MM.1S (cell line): ENCODE data around the gene CNBP.

Experiments
- DNase-seq: peaks from one replicate; pipeline ENCODE4 v3.0.0-alpha.2; 2015
- H2AFZ ChIP-seq: fragments of 300-600 bp; sonication (generic); 2 replicates; pipeline ENCODE4 v1.6.0; 2016; ENCODE audit warnings: antibody characterized with exemption, low read length
- H3F3A ChIP-seq: fragments of 300-600 bp; sonication (generic); 2 replicates; pipeline ENCODE4 v1.6.1; 2016; ENCODE audit warnings: mild to moderate bottlenecking, antibody characterized with exemption, low read length, moderate library complexity, mixed read lengths; ENCODE audit not compliant: insufficient read depth
- H3K27ac ChIP-seq: fragments of 300-600 bp; sonication (generic); 2 replicates; pipeline ENCODE4 v1.5.1; 2016; ENCODE audit warnings: mild to moderate bottlenecking, low read length
- H3K27me3 ChIP-seq: fragments of 300-600 bp; sonication (generic); replicated peaks from 2 replicates; pipeline ENCODE4 v1.6.0; 2016; ENCODE audit warnings: low read length; ENCODE audit not compliant: insufficient read depth
- H3K36me3 ChIP-seq: fragments of 300-600 bp; sonication (generic); replicated peaks from 2 replicates; pipeline ENCODE4 v1.6.1; 2016; ENCODE audit warnings: mild to moderate bottlenecking, low read length, mixed read lengths; ENCODE audit not compliant: insufficient read depth
- H3K4me1 ChIP-seq: fragments of 300-600 bp; sonication (generic); 2 replicates; pipeline ENCODE4 v1.6.1; 2016; ENCODE audit warnings: low read length, mixed read lengths
- H3K4me2 ChIP-seq: fragments of 300-600 bp; sonication (generic); 2 replicates; pipeline ENCODE4 v1.6.0; 2016; ENCODE audit warnings: low read depth, low read length
- H3K4me3 ChIP-seq: fragments of 300-600 bp; sonication (generic); 2 replicates; pipeline ENCODE4 v1.5.1; 2016; ENCODE audit warnings: low read length, mixed read lengths
- H3K79me2 ChIP-seq: fragments of 300-600 bp; sonication (generic); 2 replicates; pipeline ENCODE4 v1.6.1; 2016; ENCODE audit warnings: mixed run types, low read length, mixed read lengths
- H3K9ac ChIP-seq: fragments of 300-600 bp; sonication (generic); 2 replicates; pipeline ENCODE4 v1.6.1; 2016; ENCODE audit warnings: low read length, mixed read lengths
- H3K9me2 ChIP-seq: fragments of 300-600 bp; sonication (generic); replicated peaks from 2 replicates; pipeline ENCODE4 v1.6.1; 2016; ENCODE audit warnings: mild to moderate bottlenecking, low read length, mixed read lengths; ENCODE audit not compliant: insufficient read depth
- H3K9me3 ChIP-seq: fragments of 300-600 bp; sonication (generic); replicated peaks from 2 replicates; pipeline ENCODE4 v1.6.1; 2016; ENCODE audit warnings: mild to moderate bottlenecking, low read length, mixed read lengths; ENCODE audit not compliant: insufficient read depth
- H4K20me1 ChIP-seq: fragments of 300-600 bp; sonication (generic); 2 replicates; pipeline ENCODE4 v1.6.1; 2016; ENCODE audit warnings: mild to moderate bottlenecking, low read length, moderate library complexity, mixed read lengths; ENCODE audit not compliant: insufficient read depth
- EZH2 ChIP-seq: fragments of 300-600 bp; sonication (generic); optimal IDR thresholded peaks from 2 replicates; pipeline ENCODE3; 2017; ENCODE audit warnings: low read depth, mild to moderate bottlenecking, antibody characterized with exemption, low read length, mixed read lengths
- EZH2phosphoT487 ChIP-seq: fragments of 300-600 bp; sonication (generic); IDR thresholded peaks from 2 replicates; pipeline ENCODE4 v1.6.1; 2018; ENCODE audit warnings: antibody characterized with exemption, low read length
- TF ChIP-seq, protein P1 (sequence below): fragments of 300-600 bp; sonication (generic); IDR thresholded peaks from 2 replicates; pipeline ENCODE4 v1.5.1; 2016; ENCODE audit warnings: antibody characterized with exemption, low read length, mixed read lengths

The CNBP gene

DNA sequence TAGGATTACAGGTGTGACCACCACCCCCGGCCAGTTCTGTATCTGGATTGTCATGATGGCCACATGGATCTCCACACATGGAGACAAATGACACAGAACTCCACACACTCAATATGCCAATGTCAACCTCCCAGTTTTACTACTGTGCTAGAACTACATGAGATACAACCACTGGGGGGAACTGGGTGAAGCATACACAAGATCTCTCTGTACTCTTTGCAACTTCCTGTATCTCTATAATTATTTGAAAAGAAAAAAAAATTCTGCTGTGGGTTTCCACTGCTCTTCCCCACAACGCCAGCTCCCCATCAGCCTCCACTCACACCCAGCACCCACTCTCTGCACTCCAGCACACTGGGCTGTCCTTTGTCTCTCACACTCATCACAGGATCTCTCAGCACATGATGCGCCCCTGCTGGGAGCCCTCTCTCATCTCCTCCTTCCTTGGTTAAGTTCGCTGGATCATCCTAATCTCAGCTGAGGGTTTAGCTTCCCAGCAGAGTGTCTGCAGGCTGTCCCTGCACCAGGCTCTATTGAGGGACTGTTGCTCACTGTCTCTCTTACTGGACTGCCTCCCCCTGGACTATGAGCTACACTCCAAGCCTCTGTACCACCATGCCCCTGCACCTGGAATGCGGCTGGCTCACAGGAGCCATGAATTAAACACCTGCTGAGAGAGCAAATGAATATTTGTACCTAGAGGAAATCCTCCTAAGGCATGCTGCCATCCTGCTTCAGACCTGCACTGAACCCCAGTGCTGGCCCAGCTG lies 51.4 kb downstream of the CNBP start:
- H3K4me2 ChIP-seq, result no peak overlapping the region
- no peaks in the 10 kb centered on the region for H3K4me1 ChIP-seq
- DNase-seq, result no peak
- TF ChIP-seq EZH2 (no peak), EZH2phosphoT487 (no peak)
- TF ChIP-seq, protein P1, sequence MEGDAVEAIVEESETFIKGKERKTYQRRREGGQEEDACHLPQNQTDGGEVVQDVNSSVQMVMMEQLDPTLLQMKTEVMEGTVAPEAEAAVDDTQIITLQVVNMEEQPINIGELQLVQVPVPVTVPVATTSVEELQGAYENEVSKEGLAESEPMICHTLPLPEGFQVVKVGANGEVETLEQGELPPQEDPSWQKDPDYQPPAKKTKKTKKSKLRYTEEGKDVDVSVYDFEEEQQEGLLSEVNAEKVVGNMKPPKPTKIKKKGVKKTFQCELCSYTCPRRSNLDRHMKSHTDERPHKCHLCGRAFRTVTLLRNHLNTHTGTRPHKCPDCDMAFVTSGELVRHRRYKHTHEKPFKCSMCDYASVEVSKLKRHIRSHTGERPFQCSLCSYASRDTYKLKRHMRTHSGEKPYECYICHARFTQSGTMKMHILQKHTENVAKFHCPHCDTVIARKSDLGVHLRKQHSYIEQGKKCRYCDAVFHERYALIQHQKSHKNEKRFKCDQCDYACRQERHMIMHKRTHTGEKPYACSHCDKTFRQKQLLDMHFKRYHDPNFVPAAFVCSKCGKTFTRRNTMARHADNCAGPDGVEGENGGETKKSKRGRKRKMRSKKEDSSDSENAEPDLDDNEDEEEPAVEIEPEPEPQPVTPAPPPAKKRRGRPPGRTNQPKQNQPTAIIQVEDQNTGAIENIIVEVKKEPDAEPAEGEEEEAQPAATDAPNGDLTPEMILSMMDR, result no peak
- H3K9me3 ChIP-seq, result no peaks in the 10 kb centered on the region
- peaks cover 8% of the 10 kb centered on the region; the same call in 1 of the 2 replicates for H3K36me3 ChIP-seq
- H3K27ac ChIP-seq, result no peak overlapping the region
- H3F3A ChIP-seq, result no peaks in the 10 kb centered on the region
- no peak overlapping the region for H3K4me3 ChIP-seq
- H3K79me2 ChIP-seq, result no peaks in the 10 kb centered on the region
- H3K9ac ChIP-seq, result no peak overlapping the region
- no peak overlapping the region for H2AFZ ChIP-seq
- H3K27me3 ChIP-seq, result no peaks in the 10 kb centered on the region
- H3K9me2 ChIP-seq, result no peaks in the 10 kb centered on the region
- H4K20me1 ChIP-seq, result no peaks in the 10 kb centered on the region

- no peaks in the 10 kb centered on the region for H3K9me2 ChIP-seq
- peaks cover 8% of the 10 kb centered on the region; the same call in 1 of the 2 replicates for H3K36me3 ChIP-seq
- no peak overlapping the region for H2AFZ ChIP-seq
- TF ChIP-seq EZH2, result no peak
- TF ChIP-seq EZH2phosphoT487, result no peak
- TF ChIP-seq, protein P1, result no peak
- H3K27me3 ChIP-seq, result no peaks in the 10 kb centered on the region
- H3K4me2 ChIP-seq, result no peak overlapping the region
- H3K9me3 ChIP-seq, result no peaks in the 10 kb centered on the region
- H3K4me1 ChIP-seq, result no peaks in the 10 kb centered on the region
- H3F3A ChIP-seq, result no peaks in the 10 kb centered on the region
- no peaks in the 10 kb centered on the region for H4K20me1 ChIP-seq
- no peak overlapping the region for H3K27ac ChIP-seq
- H3K4me3 ChIP-seq, result no peak overlapping the region
- no peak overlapping the region for H3K9ac ChIP-seq
- H3K79me2 ChIP-seq, result no peaks in the 10 kb centered on the region
- DNase-seq, result no peak
Measured at GRCh38 chr3:129131465-129132088, 52.1 kb downstream of the CNBP start.

GRCh38 chr3:129130291-129130813 lies 53.3 kb downstream of the CNBP start:
- Histone ChIP-seq H3K27me3 (no peaks in the 10 kb centered on the region), H3K4me1 (no peaks in the 10 kb centered on the region), H3F3A (0 out of 2 replicates have a peak, but pooled peaks cover 2% of the 10 kb centered on the region), H3K4me3 (no peak overlapping the region), H2AFZ (no peak overlapping the region), H3K27ac (no peak overlapping the region), H3K9ac (no peak overlapping the region), H3K9me2 (no peaks in the 10 kb centered on the region), H3K9me3 (no peaks in the 10 kb centered on the region), H3K4me2 (no peak overlapping the region), H3K36me3 (peaks cover 8% of the 10 kb centered on the region; the same call in 1 of the 2 replicates), H4K20me1 (no peaks in the 10 kb centered on the region), H3K79me2 (no peaks in the 10 kb centered on the region)
- no peak for DNase-seq
- TF ChIP-seq, protein P1, result no peak
- no peak for TF ChIP-seq EZH2phosphoT487
- TF ChIP-seq EZH2, result no peak
